Vagina (tissue), 2 donors: ENCODE results near the gene BNC2.

Source experiments
- POLR2A ChIP-seq, 2 donors: fragments of 450-650 bp; IDR thresholded peaks; one replicate each; pipeline ENCODE4 v1.6.1; 2017; ENCODE audit warnings: antibody characterized with exemption in 2 of 2, mild to moderate bottlenecking in 2 of 2, moderate library complexity in 2 of 2
- POLR2AphosphoS5 ChIP-seq, 2 donors: sonication (generic); formaldehyde crosslinking; IDR thresholded peaks; one replicate each; pipeline ENCODE4 v1.9.0; 2017; ENCODE audit warnings: antibody characterized with exemption in 2 of 2, mild to moderate bottlenecking in 2 of 2, low read depth in 1 of 2; ENCODE audit not compliant: insufficient read depth in 1 of 2
- TF ChIP-seq, protein P1 (sequence below), 3 experiments: fragments of 450-650 bp in 2 of 3; fragments of 200-600 bp in 1 of 3; sonication (generic) in 1 of 3; IDR thresholded peaks; one replicate each; pipeline ENCODE4 v1.5.1; 2017 to 2019; ENCODE audit warnings: antibody characterized with exemption in 3 of 3, mild to moderate bottlenecking in 2 of 3, moderate library complexity in 2 of 3

DNA sequence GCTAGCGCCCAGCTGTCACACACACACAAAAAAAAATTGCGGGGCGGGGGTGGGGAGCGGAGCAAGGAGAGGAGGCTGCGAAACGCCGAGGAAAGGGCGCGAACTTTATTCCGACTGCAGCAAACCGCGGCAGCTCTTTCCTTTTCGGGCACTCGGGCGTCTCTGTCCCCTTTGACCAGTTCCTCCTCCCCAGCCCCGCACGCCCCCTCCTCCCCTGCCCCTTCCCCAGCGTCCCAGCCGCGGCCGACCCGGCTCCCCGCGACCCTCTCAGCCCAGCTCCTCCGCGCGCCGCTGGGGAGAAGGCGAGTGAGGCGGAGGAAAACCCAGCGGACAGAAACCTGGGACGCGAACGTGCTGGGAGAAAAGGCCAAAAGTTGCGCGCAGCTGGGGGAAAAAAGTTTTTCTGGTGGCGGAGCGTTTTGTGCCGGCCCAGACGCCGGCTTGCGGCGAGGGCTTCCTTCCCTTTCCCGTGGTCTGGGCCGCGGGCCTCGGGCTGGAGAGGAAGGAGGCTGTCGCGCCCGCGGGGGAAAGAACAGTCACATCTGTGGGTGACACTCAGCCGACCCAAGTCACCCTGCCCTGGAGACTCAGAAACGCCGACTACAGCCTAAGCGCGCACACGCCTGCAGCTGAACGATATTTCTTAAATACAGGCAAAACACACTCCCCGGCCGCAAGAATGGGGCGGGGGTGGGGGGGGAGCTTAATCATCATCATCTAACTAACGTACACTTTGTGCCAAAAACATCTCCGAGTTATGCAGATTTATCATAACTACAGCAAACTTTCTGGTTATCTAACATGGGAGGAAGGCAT lies 1.1 kb upstream of the BNC2 start:
- TF ChIP-seq, protein P1, sequence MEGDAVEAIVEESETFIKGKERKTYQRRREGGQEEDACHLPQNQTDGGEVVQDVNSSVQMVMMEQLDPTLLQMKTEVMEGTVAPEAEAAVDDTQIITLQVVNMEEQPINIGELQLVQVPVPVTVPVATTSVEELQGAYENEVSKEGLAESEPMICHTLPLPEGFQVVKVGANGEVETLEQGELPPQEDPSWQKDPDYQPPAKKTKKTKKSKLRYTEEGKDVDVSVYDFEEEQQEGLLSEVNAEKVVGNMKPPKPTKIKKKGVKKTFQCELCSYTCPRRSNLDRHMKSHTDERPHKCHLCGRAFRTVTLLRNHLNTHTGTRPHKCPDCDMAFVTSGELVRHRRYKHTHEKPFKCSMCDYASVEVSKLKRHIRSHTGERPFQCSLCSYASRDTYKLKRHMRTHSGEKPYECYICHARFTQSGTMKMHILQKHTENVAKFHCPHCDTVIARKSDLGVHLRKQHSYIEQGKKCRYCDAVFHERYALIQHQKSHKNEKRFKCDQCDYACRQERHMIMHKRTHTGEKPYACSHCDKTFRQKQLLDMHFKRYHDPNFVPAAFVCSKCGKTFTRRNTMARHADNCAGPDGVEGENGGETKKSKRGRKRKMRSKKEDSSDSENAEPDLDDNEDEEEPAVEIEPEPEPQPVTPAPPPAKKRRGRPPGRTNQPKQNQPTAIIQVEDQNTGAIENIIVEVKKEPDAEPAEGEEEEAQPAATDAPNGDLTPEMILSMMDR (IDR thresholded peaks at IDR 0.05) = no peak
- no peak for TF ChIP-seq POLR2A (IDR thresholded peaks at IDR 0.05)
- peak in 1 of 2 donors; percentile 47 for TF ChIP-seq POLR2AphosphoS5 (IDR thresholded peaks at IDR 0.05; ENCODE audit: insufficient read depth in 1 of 2, low read depth in 1 of 2)
